Endodermal cell (in vitro differentiated cells): ENCODE data around the gene XPO6. TPM values are rescaled to one million over a fixed set of nuclear protein-coding genes. Genes with fewer than 3 reads are reported as not detected.

Experiments used
- DNase-seq: peaks from one replicate; pipeline ENCODE4 v3.0.0-alpha.2; 2017
- H3K27ac ChIP-seq: 2 replicates; pipeline ENCODE4 v1.5.1; 2013; ENCODE audit warnings: mild to moderate bottlenecking, low read depth, low read length, moderate library complexity
- H3K27me3 ChIP-seq: 2 replicates; pipeline ENCODE4 v1.6.1; 2013; ENCODE audit warnings: mild to moderate bottlenecking, low read length, moderate library complexity; ENCODE audit not compliant: insufficient read depth, control insufficient read depth, poor library complexity, severe bottlenecking
- H3K36me3 ChIP-seq: 2 replicates; pipeline ENCODE4 v1.7.0; 2013; ENCODE audit warnings: mild to moderate bottlenecking, low read length, moderate library complexity; ENCODE audit not compliant: control insufficient read depth, insufficient read depth
- H3K4me1 ChIP-seq: one replicate; pipeline ENCODE4 v1.7.0; 2013; ENCODE audit warnings: low read length; ENCODE audit not compliant: control insufficient read depth, insufficient read depth
- H3K4me3 ChIP-seq: 2 replicates; pipeline ENCODE4 v1.5.1; 2013; ENCODE audit warnings: mild to moderate bottlenecking, low read length, moderate library complexity
- H3K9ac ChIP-seq: 2 replicates; pipeline ENCODE4 v1.6.1; 2013; ENCODE audit warnings: mild to moderate bottlenecking, low read length, moderate library complexity; ENCODE audit not compliant: poor library complexity, severe bottlenecking; ENCODE audit errors: extremely low read depth
- H3K9me3 ChIP-seq: 2 replicates; pipeline ENCODE4 v1.6.1; 2013; ENCODE audit warnings: mild to moderate bottlenecking, low read length, moderate library complexity; ENCODE audit not compliant: control insufficient read depth
- H3K27ac Mint-ChIP-seq: 2 replicates; pipeline ENCODE4 v1.8.0; 2020; ENCODE audit warnings: mixed read lengths
- H3K27me3 Mint-ChIP-seq: 2 replicates; pipeline ENCODE4 v1.8.0; 2021; ENCODE audit warnings: mild to moderate bottlenecking, mixed read lengths; ENCODE audit not compliant: insufficient read depth
- H3K36me3 Mint-ChIP-seq: 2 replicates; pipeline ENCODE4 v1.8.0; 2020; ENCODE audit warnings: low read depth, mixed read lengths
- H3K4me1 Mint-ChIP-seq: 2 replicates; pipeline ENCODE4 v1.8.0; 2020; ENCODE audit warnings: mixed read lengths
- H3K4me3 Mint-ChIP-seq: 2 replicates; pipeline ENCODE4 v1.8.0; 2020; ENCODE audit warnings: mild to moderate bottlenecking, moderate library complexity, mixed read lengths
- H3K9me3 Mint-ChIP-seq: 2 replicates; pipeline ENCODE4 v1.8.0; 2020; ENCODE audit warnings: mild to moderate bottlenecking, mixed read lengths
- WGBS, 2 experiments: methylation state at CpG; one replicate each; pipeline versions ENCODE4 v1.1.5 to v1.1.7; 2013; ENCODE audit warnings: missing lambda C conversion rate in 2 of 2, mixed read lengths in 1 of 2; ENCODE audit not compliant: insufficient coverage in 1 of 2, insufficient read length in 1 of 2; 5-methylcytosine and 5-hydroxymethylcytosine counted together
- total RNA-seq, 2 donors: library from RNA; stranded (reverse); fragmentation: NEBNext Ultra II Directional in 1 of 2; extraction: Animal tissue kit (Norgen Biotek cat#: 25700) in 1 of 2; gene quantifications; 2 replicates in 1 of 2; 3 replicates in 1 of 2; pipeline ENCODE4 v1.2.1, GENCODE V29; 2021
- TF ChIP-seq, protein P1 (sequence below): fragments of 200-600 bp; sonication (generic); conservative IDR thresholded peaks from 2 replicates; pipeline ENCODE4 v1.5.0; 2021; ENCODE audit warnings: antibody characterized with exemption, mild to moderate bottlenecking

The XPO6 gene
- total RNA-seq, 2 donors from 2014 or later: 84.7 to 92.4 TPM

DNA sequence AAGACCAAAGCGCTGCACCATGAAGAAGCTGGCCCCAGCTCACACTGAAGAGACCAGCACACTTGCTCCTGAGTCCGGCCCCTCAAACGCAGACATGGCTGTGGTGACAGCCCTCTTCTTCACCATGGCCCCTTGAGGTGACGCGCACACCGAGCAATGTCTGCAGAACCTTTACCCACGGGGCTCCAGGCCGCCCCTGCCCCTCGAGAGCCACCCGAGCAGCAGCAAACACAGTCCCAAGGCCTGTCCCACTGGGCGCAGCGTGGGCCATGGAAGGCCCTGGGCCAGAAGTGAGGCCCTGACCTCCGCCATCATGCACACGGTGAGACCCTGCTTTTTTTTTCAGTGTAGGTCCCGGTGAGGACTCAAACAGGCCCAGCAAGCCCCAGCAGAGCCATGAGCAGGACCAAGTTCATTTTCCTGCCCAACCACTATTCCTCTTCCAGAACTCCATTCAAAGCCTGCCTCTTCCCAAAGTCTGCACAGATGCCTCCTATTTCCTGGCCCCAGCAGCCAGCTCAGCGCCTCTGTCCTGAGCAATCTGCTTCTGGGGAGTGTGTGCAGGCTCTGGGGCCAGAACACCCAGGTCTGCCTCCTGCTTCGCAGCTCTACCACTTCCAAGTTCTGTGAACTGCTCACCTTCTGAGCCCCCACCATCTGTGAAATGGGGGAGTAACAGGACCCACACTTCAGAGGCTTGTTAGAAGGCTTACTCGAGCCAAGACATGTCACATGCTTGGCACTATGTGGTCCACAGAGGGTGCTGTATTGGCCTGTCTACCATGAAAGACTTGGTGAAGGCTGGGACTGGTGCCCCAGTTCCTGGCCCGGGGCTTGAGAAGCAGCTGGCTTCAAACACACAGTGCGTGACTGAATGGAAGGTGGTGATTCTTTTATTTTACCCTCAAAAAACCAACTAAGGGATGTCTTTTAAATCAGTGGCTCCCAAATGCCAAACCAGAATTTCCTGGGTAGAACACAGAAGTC is 112.5 kb downstream of the XPO6 start:
- no peak overlapping the region for H3K27ac ChIP-seq
- 93 to 96% methylated on average over 14 to 20 of the region's 20 CpGs for WGBS, 2 experiments
- H3K27ac Mint-ChIP-seq: peak overlapping the region; percentile 77
- no peak overlapping the region for H3K9ac ChIP-seq
- no peak overlapping the region for H3K4me3 ChIP-seq
- no peaks in the 10 kb centered on the region for H3K4me1 ChIP-seq
- H3K36me3 Mint-ChIP-seq: peaks cover 71% of the 10 kb centered on the region
- H3K27me3 Mint-ChIP-seq: no peaks in the 10 kb centered on the region
- H3K36me3 ChIP-seq: peaks cover 59% of the 10 kb centered on the region
- peaks cover 8% of the 10 kb centered on the region for H3K4me1 Mint-ChIP-seq
- DNase-seq: no peak
- H3K9me3 Mint-ChIP-seq: no peaks in the 10 kb centered on the region
- H3K9me3 ChIP-seq: no peaks in the 10 kb centered on the region
- no peaks in the 10 kb centered on the region for H3K27me3 ChIP-seq
- TF ChIP-seq, protein P1, sequence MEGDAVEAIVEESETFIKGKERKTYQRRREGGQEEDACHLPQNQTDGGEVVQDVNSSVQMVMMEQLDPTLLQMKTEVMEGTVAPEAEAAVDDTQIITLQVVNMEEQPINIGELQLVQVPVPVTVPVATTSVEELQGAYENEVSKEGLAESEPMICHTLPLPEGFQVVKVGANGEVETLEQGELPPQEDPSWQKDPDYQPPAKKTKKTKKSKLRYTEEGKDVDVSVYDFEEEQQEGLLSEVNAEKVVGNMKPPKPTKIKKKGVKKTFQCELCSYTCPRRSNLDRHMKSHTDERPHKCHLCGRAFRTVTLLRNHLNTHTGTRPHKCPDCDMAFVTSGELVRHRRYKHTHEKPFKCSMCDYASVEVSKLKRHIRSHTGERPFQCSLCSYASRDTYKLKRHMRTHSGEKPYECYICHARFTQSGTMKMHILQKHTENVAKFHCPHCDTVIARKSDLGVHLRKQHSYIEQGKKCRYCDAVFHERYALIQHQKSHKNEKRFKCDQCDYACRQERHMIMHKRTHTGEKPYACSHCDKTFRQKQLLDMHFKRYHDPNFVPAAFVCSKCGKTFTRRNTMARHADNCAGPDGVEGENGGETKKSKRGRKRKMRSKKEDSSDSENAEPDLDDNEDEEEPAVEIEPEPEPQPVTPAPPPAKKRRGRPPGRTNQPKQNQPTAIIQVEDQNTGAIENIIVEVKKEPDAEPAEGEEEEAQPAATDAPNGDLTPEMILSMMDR: no peak
- no peak overlapping the region for H3K4me3 Mint-ChIP-seq

DNA sequence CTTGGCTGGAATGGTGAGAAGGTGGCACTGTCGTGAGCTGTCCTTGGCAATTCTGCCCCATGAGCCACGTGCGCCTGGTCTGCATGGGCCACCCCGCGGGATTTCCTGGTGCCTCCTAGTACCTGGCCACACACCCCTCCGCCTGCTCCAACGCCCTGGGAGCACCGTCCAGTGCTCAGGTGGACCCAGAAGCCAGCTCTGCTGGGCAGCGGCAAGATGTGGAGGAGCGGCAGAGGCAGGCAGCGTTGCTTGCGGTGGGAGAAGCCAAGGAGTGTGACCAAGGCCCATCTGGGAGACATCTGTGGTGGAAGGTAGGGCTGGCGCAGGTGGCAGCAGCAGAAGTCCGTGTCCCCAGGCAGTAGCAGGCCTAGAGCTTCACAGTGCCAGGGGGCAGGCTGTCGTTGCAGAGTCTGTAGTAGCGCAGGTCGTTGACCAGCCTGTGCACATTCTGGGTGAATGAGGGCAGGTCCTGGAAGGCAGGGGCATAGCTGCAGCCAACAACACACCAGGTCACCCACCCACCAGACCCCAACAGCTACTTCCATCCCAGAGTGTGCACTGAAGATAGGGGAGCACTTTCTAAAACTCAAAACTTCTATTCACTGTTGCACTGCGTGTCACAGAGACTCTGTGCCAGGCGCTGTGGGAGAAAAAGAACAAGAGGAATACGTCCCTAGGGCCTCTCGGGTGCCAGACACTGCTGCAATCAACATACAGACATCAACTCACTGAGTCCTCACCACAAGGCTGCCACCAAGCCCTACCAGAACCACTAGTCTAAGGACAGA is 113.4 kb downstream of the XPO6 start:
- WGBS, 2 experiments: 92 to 95% methylated on average over 12 to 21 of the region's 21 CpGs
- no peaks in the 10 kb centered on the region for H3K9me3 Mint-ChIP-seq
- Histone ChIP-seq H3K27me3 (no peaks in the 10 kb centered on the region), H3K9ac (no peak overlapping the region), H3K27ac (no peak overlapping the region), H3K36me3 (peaks cover 50% of the 10 kb centered on the region), H3K4me3 (no peak overlapping the region), H3K4me1 (no peaks in the 10 kb centered on the region), H3K9me3 (no peaks in the 10 kb centered on the region)
- H3K4me3 Mint-ChIP-seq: no peak overlapping the region
- no peaks in the 10 kb centered on the region for H3K27me3 Mint-ChIP-seq
- TF ChIP-seq, protein P1: no peak
- peaks cover 10% of the 10 kb centered on the region for H3K4me1 Mint-ChIP-seq
- peak overlapping the region; percentile 77 for H3K27ac Mint-ChIP-seq
- DNase-seq: no peak
- H3K36me3 Mint-ChIP-seq: peaks cover 62% of the 10 kb centered on the region

DNA sequence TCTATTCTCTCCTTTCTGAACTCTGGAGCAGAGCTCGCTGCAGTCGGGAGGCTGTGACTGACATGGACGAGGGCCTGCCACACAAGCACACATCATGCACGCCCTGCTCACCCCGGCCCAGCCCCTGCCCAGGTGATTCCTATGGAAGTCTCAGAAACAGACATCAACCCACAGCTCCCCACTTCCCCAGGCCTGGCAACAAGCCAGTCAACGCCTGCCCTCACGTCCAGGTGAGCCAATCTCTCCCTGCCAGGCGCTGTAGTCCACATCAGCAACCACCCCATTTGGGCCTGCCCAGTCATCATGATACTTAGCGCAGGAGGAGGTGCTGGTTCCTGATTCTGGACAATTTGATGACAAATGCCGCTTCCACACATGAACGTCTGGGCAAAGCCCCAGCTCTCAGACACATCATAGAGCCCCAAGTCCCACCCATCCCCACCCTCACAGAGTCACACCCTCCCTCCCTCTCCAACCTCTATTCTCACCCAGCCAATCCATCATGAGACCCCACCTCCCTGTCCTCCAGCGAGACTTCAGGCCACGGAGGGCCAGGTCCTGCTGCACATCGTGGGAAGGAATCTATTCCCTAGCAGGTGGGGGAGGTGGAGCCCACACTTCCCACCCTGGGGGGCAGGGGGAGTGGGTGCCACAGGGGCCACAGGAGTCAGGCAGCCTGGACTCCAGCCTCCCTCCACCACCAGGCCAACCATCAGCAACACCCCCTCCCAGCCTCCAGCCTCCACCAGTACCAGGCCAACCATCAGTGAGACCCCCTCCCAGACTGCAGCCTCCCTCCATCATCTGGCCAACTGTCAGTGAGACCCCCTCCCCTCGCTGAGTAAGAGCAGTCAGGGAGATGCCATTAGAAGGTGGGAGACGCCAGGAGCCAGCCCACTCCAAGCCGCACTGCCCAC is 114.5 kb downstream of the XPO6 start:
- Histone ChIP-seq H3K4me3 (no peak overlapping the region), H3K27me3 (no peaks in the 10 kb centered on the region), H3K36me3 (peaks cover 39% of the 10 kb centered on the region), H3K9ac (no peak overlapping the region), H3K4me1 (no peaks in the 10 kb centered on the region), H3K27ac (no peak overlapping the region), H3K9me3 (no peaks in the 10 kb centered on the region)
- Mint-ChIP-seq H3K27ac (peak overlapping the region; percentile 58), H3K36me3 (peaks cover 52% of the 10 kb centered on the region), H3K4me3 (no peak overlapping the region), H3K27me3 (no peaks in the 10 kb centered on the region), H3K4me1 (peaks cover 17% of the 10 kb centered on the region), H3K9me3 (no peaks in the 10 kb centered on the region)
- 86 to 90% methylated on average over 12 to 17 of the region's 17 CpGs for WGBS, 2 experiments
- DNase-seq: no peak
- TF ChIP-seq, protein P1: no peak
